Kidney (tissue), 14 donors: Measurements from ENCODE around the gene EFNA2. TPM values are rescaled to one million over a fixed set of nuclear protein-coding genes. Genes with fewer than 3 reads are reported as not detected.

Source experiments
- DNase-seq, 5 donors: peaks; one replicate each; pipeline ENCODE4 v3.0.0-alpha.2; 2013 to 2020
- FAIRE-seq: peaks from 2 replicates; lab custom pipeline; 2012; peaks lifted over from hg19 to GRCh38; lab: Jason Lieb, UNC
- H3K27ac ChIP-seq, 2 donors: one replicate each; pipeline ENCODE4 v1.7.0; 2013; ENCODE audit warnings: low read depth in 2 of 2, low read length in 2 of 2, inconsistent platforms in 1 of 2
- H3K27me3 ChIP-seq: one replicate; pipeline ENCODE4 v1.7.1; 2013; ENCODE audit warnings: low read length, inconsistent platforms; ENCODE audit not compliant: control insufficient read depth, insufficient read depth
- H3K36me3 ChIP-seq, 3 donors: one replicate each; pipeline versions ENCODE4 v1.7.0 to v1.7.1; 2013; ENCODE audit warnings: low read length in 3 of 3, control low read depth in 1 of 3, inconsistent platforms in 1 of 3; ENCODE audit not compliant: insufficient read depth in 3 of 3, control insufficient read depth in 2 of 3
- H3K4me1 ChIP-seq, 3 donors: one replicate each; pipeline versions ENCODE4 v1.7.0 to v1.7.1; 2013; ENCODE audit warnings: low read length in 3 of 3, inconsistent platforms in 1 of 3, low read depth in 1 of 3; ENCODE audit not compliant: control insufficient read depth in 2 of 3, insufficient read depth in 2 of 3
- H3K4me3 ChIP-seq, 3 donors: one replicate each; pipeline versions ENCODE4 v1.7.0 to v1.8.1; 2013; ENCODE audit warnings: low read length in 3 of 3, control low read depth in 1 of 3, inconsistent platforms in 1 of 3
- H3K9ac ChIP-seq, 3 donors: one replicate each; pipeline versions ENCODE4 v1.7.0 to v1.7.1; 2013; ENCODE audit warnings: low read length in 3 of 3, control low read depth in 1 of 3, inconsistent platforms in 1 of 3
- H3K9me3 ChIP-seq, 3 donors: one replicate each; pipeline versions ENCODE4 v1.7.0 to v1.7.1; 2013; ENCODE audit warnings: low read length in 3 of 3, control low read depth in 1 of 3, inconsistent platforms in 1 of 3; ENCODE audit not compliant: control insufficient read depth in 2 of 3, insufficient read depth in 1 of 3
- intact Hi-C: fragments of 100-400 bp; cut with DNase I; formaldehyde crosslinking; loops from one replicate; pipeline ENCODE4 v1.11.1; 2022
- polyA plus RNA-seq: library from polyadenylated mRNA; stranded (reverse); fragments of 350-450 nt; fragmentation: Illumina TruSeq; extraction: RNeasy Lipid Tissue Mini Kit (QIAGEN cat#74804); gene quantifications from one replicate; pipeline ENCODE4 v1.2.3, GENCODE V29; 2014; ENCODE audit warnings: low read depth, low replicate concordance; ENCODE audit not compliant: insufficient read depth
- total RNA-seq: library from RNA; stranded (reverse); fragmentation: NEBNext Ultra II Directional; extraction: Animal tissue kit (Norgen Biotek cat#: 25700); gene quantifications from one replicate; pipeline ENCODE4 v1.2.1, GENCODE V29; 2021
- TF ChIP-seq, protein P1 (sequence below): IDR thresholded peaks from 3 replicates; pipeline ENCODE4 v1.5.1; 2012; ENCODE audit warnings: mild to moderate bottlenecking, moderate library complexity, borderline replicate concordance; ENCODE audit not compliant: insufficient read depth; ENCODE audit errors: extremely low read depth
- donor health status: control.
- donor health status: control.
- donor health status: control.
- donor health status: control.
- donor health status: control.
- donor health status: DM: yes; HTN: yes; CAD: no.
- donor health status: Normal renal cell carcinoma (clear cell type).

The EFNA2 gene
- total and polyA plus RNA-seq, 2 donors from 2014 or later = not detected

DNA sequence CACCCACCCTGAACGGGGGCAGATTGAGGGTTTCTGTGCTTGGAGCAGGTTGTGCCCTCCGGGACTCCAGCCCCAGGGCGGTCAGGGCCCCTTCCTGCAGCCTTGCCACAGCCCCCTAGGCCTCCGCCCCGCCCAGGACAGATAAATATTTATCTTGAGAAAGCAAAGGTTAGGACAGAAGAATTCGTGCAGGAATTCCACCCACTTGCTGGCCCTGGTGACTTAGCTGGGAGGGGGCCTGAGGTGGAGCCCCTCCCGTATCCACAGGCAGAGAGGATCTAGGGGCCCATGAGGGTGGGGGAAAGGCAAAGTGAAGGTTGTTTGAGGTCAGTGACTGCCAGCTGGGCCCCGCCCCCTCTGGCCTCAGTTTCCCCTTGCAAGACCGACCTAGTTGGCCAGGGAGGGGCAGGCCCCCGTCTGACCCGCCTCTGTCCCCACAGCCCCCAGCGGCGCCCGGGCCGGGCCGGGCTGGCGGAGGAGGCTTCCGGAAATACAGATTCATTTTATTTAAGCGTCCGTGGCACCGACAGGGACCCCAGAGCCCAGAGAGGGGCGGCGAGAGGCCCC lies 32.1 kb upstream of the EFNA2 start:
- H3K4me1 ChIP-seq = peaks cover 0 to 45% (median 6%) of the 10 kb centered on the region in 3 donors

GRCh38 chr19:1254081-1254527 lies 31.6 kb upstream of the EFNA2 start:
- intact Hi-C loops = no loop called here
- TF ChIP-seq, protein P1, sequence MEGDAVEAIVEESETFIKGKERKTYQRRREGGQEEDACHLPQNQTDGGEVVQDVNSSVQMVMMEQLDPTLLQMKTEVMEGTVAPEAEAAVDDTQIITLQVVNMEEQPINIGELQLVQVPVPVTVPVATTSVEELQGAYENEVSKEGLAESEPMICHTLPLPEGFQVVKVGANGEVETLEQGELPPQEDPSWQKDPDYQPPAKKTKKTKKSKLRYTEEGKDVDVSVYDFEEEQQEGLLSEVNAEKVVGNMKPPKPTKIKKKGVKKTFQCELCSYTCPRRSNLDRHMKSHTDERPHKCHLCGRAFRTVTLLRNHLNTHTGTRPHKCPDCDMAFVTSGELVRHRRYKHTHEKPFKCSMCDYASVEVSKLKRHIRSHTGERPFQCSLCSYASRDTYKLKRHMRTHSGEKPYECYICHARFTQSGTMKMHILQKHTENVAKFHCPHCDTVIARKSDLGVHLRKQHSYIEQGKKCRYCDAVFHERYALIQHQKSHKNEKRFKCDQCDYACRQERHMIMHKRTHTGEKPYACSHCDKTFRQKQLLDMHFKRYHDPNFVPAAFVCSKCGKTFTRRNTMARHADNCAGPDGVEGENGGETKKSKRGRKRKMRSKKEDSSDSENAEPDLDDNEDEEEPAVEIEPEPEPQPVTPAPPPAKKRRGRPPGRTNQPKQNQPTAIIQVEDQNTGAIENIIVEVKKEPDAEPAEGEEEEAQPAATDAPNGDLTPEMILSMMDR = no peak
- Histone ChIP-seq H3K36me3 (peaks cover 5 to 34% (median 17%) of the 10 kb centered on the region in 3 donors), H3K27ac (peak overlapping the region; percentile 97), H3K27me3 (no peaks in the 10 kb centered on the region), H3K9me3 (no peaks in the 10 kb centered on the region), H3K9ac (peak overlapping the region in 1 of 3 donors; percentile 62), H3K4me3 (no peak overlapping the region), H3K4me1 (peaks cover 0 to 48% (median 10%) of the 10 kb centered on the region in 3 donors)
- FAIRE-seq (no peak), DNase-seq (peak in 1 of 5 donors; percentile 90)

More for the DNA sequence above, 32.1 kb upstream of the EFNA2 start:
- Histone ChIP-seq H3K36me3 (peaks cover 5 to 34% (median 17%) of the 10 kb centered on the region in 3 donors), H3K9ac (peak overlapping the region in 1 of 3 donors; percentile 73), H3K4me3 (peak overlapping the region in 1 of 3 donors; percentile 54), H3K9me3 (no peaks in the 10 kb centered on the region), H3K27me3 (no peaks in the 10 kb centered on the region), H3K27ac (peak overlapping the region; percentile 97)
- TF ChIP-seq, protein P1 = no peak
- DNase-seq = peak in 2 of 5 donors; percentile 69 to 90
- FAIRE-seq = no peak
- intact Hi-C loops = no loop called here

DNA sequence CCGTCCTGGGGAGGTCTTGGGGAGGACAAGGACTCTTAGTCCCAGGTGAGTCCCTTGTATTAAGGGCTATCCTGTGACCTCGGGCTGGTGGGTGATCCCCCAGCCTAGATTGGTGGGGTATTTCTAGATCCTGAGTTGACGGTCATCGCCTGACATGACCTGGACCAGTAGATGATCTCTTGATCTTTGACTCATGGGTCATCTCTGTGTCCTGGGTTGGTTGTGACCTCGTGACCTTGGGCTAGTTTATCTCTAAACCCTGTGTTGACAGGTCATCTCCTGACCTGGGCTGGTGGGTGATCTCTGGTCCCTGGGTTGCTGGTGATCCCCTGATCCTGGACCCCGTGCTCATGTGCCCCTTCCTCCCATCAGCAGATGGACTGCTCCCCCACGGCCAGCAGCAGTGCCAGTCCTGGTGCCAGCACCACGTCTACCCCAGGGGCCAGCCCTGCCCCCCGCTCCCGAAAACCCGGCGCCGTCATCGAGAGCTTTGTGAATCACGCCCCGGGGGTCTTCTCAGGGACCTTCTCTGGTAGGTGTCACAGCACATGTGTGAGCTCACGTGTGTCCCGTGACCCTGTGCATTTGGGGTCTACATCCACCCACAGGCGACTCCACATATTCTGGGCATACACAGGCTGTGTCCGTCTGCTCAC lies 31.0 kb upstream of the EFNA2 start:
- H3K4me3 ChIP-seq = no peak overlapping the region
- intact Hi-C loops = no loop called here
- H3K36me3 ChIP-seq = peaks cover 5 to 34% (median 17%) of the 10 kb centered on the region in 3 donors

More for the DNA sequence above, 31.0 kb upstream of the EFNA2 start:
- FAIRE-seq (no peak), DNase-seq (no peak)
- no peaks in the 10 kb centered on the region for H3K9me3 ChIP-seq
- peak overlapping the region; percentile 97 for H3K27ac ChIP-seq
- H3K27me3 ChIP-seq = no peaks in the 10 kb centered on the region
- TF ChIP-seq, protein P1 = no peak
- peak overlapping the region in 2 of 3 donors; percentile 2 to 62 for H3K9ac ChIP-seq
- peaks cover 0 to 54% (median 15%) of the 10 kb centered on the region in 3 donors for H3K4me1 ChIP-seq
